Dendritic cell treated with granulocyte-macrophage colony-stimulating factor and Interleukin-4, amounts not matched to agents 40 ng/mL and 50 ng/mL, for 4 days (primary cell): Measurements from ENCODE around the gene PRKD2.
"Not testable (repeated sequence)": the region's sequence is repeated elsewhere in the genome, so short reads cannot be mapped to it uniquely, and the experiment has no call there.

Source experiments
- H3K27ac Mint-ChIP-seq: one replicate; pipeline ENCODE4 v1.8.0; 2022; ENCODE audit warnings: mild to moderate bottlenecking, mixed read lengths
- H3K27me3 Mint-ChIP-seq: one replicate; pipeline ENCODE4 v1.8.0; 2022; ENCODE audit warnings: mild to moderate bottlenecking, mixed read lengths
- H3K36me3 Mint-ChIP-seq: one replicate; pipeline ENCODE4 v1.8.0; 2022; ENCODE audit warnings: low read depth, mixed read lengths
- H3K4me1 Mint-ChIP-seq: one replicate; pipeline ENCODE4 v1.8.0; 2022; ENCODE audit warnings: low read depth, mixed read lengths
- H3K4me3 Mint-ChIP-seq: one replicate; pipeline ENCODE4 v1.8.0; 2022; ENCODE audit warnings: mild to moderate bottlenecking, moderate library complexity, mixed read lengths
- H3K9me3 Mint-ChIP-seq: one replicate; pipeline ENCODE4 v1.8.0; 2022; ENCODE audit warnings: mixed read lengths
- intact Hi-C: fragments of 100-400 bp; cut with micrococcal nuclease; formaldehyde crosslinking; loops from one replicate; pipeline ENCODE4 v1.15.0; 2022

Gene PRKD2

GRCh38 chr19:46716672-46717033 is 261 bp downstream of the PRKD2 start:
- Mint-ChIP-seq H3K9me3 (no peaks in the 10 kb centered on the region), H3K4me3 (peak overlapping the region; percentile 100), H3K36me3 (peaks cover 48% of the 10 kb centered on the region), H3K4me1 (peaks cover 73% of the 10 kb centered on the region), H3K27ac (peak overlapping the region; percentile 97), H3K27me3 (peaks cover 13% of the 10 kb centered on the region)
- intact Hi-C loops, result no loop called here

GRCh38 chr19:46715975-46716671 is 791 bp downstream of the PRKD2 start:
- H3K27me3 Mint-ChIP-seq, result peaks cover 13% of the 10 kb centered on the region
- peaks cover 45% of the 10 kb centered on the region for H3K36me3 Mint-ChIP-seq
- peak overlapping the region; percentile 100 for H3K4me3 Mint-ChIP-seq
- intact Hi-C loops, result no loop called here
- H3K4me1 Mint-ChIP-seq, result peaks cover 68% of the 10 kb centered on the region
- peak overlapping the region; percentile 97 for H3K27ac Mint-ChIP-seq
- H3K9me3 Mint-ChIP-seq, result no peaks in the 10 kb centered on the region

GRCh38 chr19:46715620-46715974 is 1.3 kb downstream of the PRKD2 start:
- intact Hi-C loops, result no loop called here
- H3K9me3 Mint-ChIP-seq, result no peaks in the 10 kb centered on the region
- peak overlapping the region; percentile 100 for H3K4me3 Mint-ChIP-seq
- peaks cover 13% of the 10 kb centered on the region for H3K27me3 Mint-ChIP-seq
- H3K4me1 Mint-ChIP-seq, result peaks cover 63% of the 10 kb centered on the region
- H3K27ac Mint-ChIP-seq, result peak overlapping the region; percentile 97
- H3K36me3 Mint-ChIP-seq, result peaks cover 45% of the 10 kb centered on the region

GRCh38 chr19:46714444-46715106 is 2.3 kb downstream of the PRKD2 start:
- peaks cover 13% of the 10 kb centered on the region for H3K27me3 Mint-ChIP-seq
- H3K27ac Mint-ChIP-seq, result peak overlapping the region; percentile 80
- H3K36me3 Mint-ChIP-seq, result peaks cover 45% of the 10 kb centered on the region
- peak overlapping the region; percentile 87 for H3K4me3 Mint-ChIP-seq
- H3K9me3 Mint-ChIP-seq, result no peaks in the 10 kb centered on the region
- intact Hi-C loops, result no loop called here
- peaks cover 54% of the 10 kb centered on the region for H3K4me1 Mint-ChIP-seq

- Mint-ChIP-seq H3K4me3 (peak overlapping the region; percentile 87), H3K36me3 (peaks cover 45% of the 10 kb centered on the region), H3K9me3 (no peaks in the 10 kb centered on the region), H3K27me3 (peaks cover 13% of the 10 kb centered on the region), H3K27ac (peak overlapping the region; percentile 80), H3K4me1 (peaks cover 47% of the 10 kb centered on the region)
- intact Hi-C loops, result no loop called here
Observed at GRCh38 chr19:46713781-46714443, 3.0 kb downstream of the PRKD2 start.

- Mint-ChIP-seq H3K36me3 (peaks cover 52% of the 10 kb centered on the region), H3K27me3 (peaks cover 13% of the 10 kb centered on the region), H3K4me1 (peaks cover 37% of the 10 kb centered on the region)
- H3K27ac Mint-ChIP-seq, intact Hi-C loops, H3K4me3 Mint-ChIP-seq, H3K9me3 Mint-ChIP-seq: not testable (repeated sequence)
Observed at GRCh38 chr19:46712768-46713338, 4.1 kb downstream of the PRKD2 start.

- no peaks in the 10 kb centered on the region for H3K9me3 Mint-ChIP-seq
- no peak overlapping the region for H3K27ac Mint-ChIP-seq
- intact Hi-C loops, result no loop called here
- H3K27me3 Mint-ChIP-seq, result peaks cover 6% of the 10 kb centered on the region
- H3K4me3 Mint-ChIP-seq, result no peak overlapping the region
- peaks cover 54% of the 10 kb centered on the region for H3K36me3 Mint-ChIP-seq
- H3K4me1 Mint-ChIP-seq, result peaks cover 19% of the 10 kb centered on the region
Observed at GRCh38 chr19:46710687-46711086, 6.2 kb downstream of the PRKD2 start.

GRCh38 chr19:46704379-46705076 is 12.4 kb downstream of the PRKD2 start:
- intact Hi-C loops, result loop anchor here (1.0 kb wide), 2 partner anchors 24 to 44 kb away; no protein-coding TSS in a partner anchor
- Mint-ChIP-seq H3K36me3 (peaks cover 90% of the 10 kb centered on the region), H3K27ac (no peak overlapping the region), H3K9me3 (no peaks in the 10 kb centered on the region), H3K4me3 (no peak overlapping the region), H3K27me3 (no peaks in the 10 kb centered on the region), H3K4me1 (no peaks in the 10 kb centered on the region)

GRCh38 chr19:46700704-46701103 is 16.2 kb downstream of the PRKD2 start:
- Mint-ChIP-seq H3K4me1 (peaks cover 8% of the 10 kb centered on the region), H3K27me3 (no peaks in the 10 kb centered on the region), H3K27ac (no peak overlapping the region), H3K4me3 (no peak overlapping the region), H3K9me3 (no peaks in the 10 kb centered on the region), H3K36me3 (peaks cover 92% of the 10 kb centered on the region)
- intact Hi-C loops, result no loop called here

- H3K4me1 Mint-ChIP-seq, result peaks cover 8% of the 10 kb centered on the region
- H3K27me3 Mint-ChIP-seq, result no peaks in the 10 kb centered on the region
- no peak overlapping the region for H3K4me3 Mint-ChIP-seq
- no peaks in the 10 kb centered on the region for H3K9me3 Mint-ChIP-seq
- peaks cover 100% of the 10 kb centered on the region for H3K36me3 Mint-ChIP-seq
- intact Hi-C loops, result no loop called here
- H3K27ac Mint-ChIP-seq, result no peak overlapping the region
Observed at GRCh38 chr19:46698395-46699321, 18.3 kb downstream of the PRKD2 start.

- peaks cover 100% of the 10 kb centered on the region for H3K36me3 Mint-ChIP-seq
- H3K4me1 Mint-ChIP-seq, result peaks cover 8% of the 10 kb centered on the region
- no peak overlapping the region for H3K4me3 Mint-ChIP-seq
- no peaks in the 10 kb centered on the region for H3K27me3 Mint-ChIP-seq
- intact Hi-C loops, result no loop called here
- H3K9me3 Mint-ChIP-seq, result no peaks in the 10 kb centered on the region
- no peak overlapping the region for H3K27ac Mint-ChIP-seq
Observed at GRCh38 chr19:46697204-46697960, 19.5 kb downstream of the PRKD2 start.

- Mint-ChIP-seq H3K9me3 (peaks cover under 1% of the 10 kb centered on the region), H3K27me3 (no peaks in the 10 kb centered on the region), H3K27ac (no peak overlapping the region), H3K4me3 (no peak overlapping the region), H3K36me3 (peaks cover 100% of the 10 kb centered on the region), H3K4me1 (peaks cover 8% of the 10 kb centered on the region)
- intact Hi-C loops, result no loop called here
Observed at GRCh38 chr19:46696866-46697203, 20.1 kb downstream of the PRKD2 start.
